Endothelial cell of umbilical vein (primary cell): ENCODE measurements around the gene MLPH.

Experiments used
- CTCF ChIP-seq, 2 donors: IDR thresholded peaks; 1 replicate in 1 of 2; 2 replicates in 1 of 2; pipeline ENCODE4 v1.5.1; 2011; ENCODE audit warnings: low read length in 2 of 2, mild to moderate bottlenecking in 2 of 2, moderate library complexity in 2 of 2, control low read depth in 1 of 2, inconsistent platforms in 1 of 2, low read depth in 1 of 2; ENCODE audit not compliant: insufficient read depth in 1 of 2; ENCODE audit errors: extremely low read depth in 1 of 2
- EZH2 ChIP-seq: IDR thresholded peaks from 2 replicates; pipeline ENCODE4 v1.6.1; 2012; ENCODE audit warnings: borderline replicate concordance, low read depth, mild to moderate bottlenecking, moderate library complexity, low read length, inconsistent platforms; ENCODE audit not compliant: severe bottlenecking
- JUN ChIP-seq: IDR thresholded peaks from 2 replicates; pipeline ENCODE4 v1.6.1; 2011; ENCODE audit warnings: borderline replicate concordance, low read depth; ENCODE audit not compliant: insufficient read length, insufficient read depth
- POLR2A ChIP-seq: IDR thresholded peaks from 2 replicates; pipeline ENCODE4 v1.6.1; 2012; ENCODE audit warnings: low read depth, mild to moderate bottlenecking, control low read depth, low read length

GRCh38 chr2:237490795-237491194 lies 3.7 kb downstream of the MLPH start:
- TF ChIP-seq CTCF (IDR thresholded peaks at IDR 0.05; ENCODE audit: extremely low read depth in 1 of 2, insufficient read depth in 1 of 2, low read depth in 1 of 2, low read length in 2 of 2) (no peak), POLR2A (no peak), EZH2 (no peak), JUN (no peak)
